ENCODE measurements around the gene TBC1D32.

DNA sequence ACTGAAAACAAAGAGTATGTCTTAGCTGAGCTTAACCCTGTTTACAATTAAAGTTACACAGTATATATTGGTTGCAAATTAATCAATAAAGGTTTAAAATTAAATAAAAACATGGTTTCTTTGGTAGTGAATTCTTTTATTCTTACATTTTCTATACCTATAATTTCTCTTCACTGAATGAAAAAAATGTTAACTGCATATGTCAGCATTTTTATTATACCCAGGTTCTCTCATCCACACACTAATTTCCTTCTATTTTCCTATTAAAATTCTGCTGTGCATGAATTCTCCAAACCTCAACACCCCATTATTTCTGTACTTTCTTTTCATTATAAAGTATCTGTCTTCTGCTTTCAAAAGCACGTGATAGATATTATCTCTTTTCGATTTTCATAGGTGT, 91.9 kb downstream of the TBC1D32 start:
- TF ChIP-seq POLR2A (IDR thresholded peaks at IDR 0.05; ENCODE audit: low read length) (no peak), GATA1 (IDR thresholded peaks at IDR 0.05; ENCODE audit: low read depth, low read length) (no peak)
